ENCODE measurements around the gene SORCS2. TPM values are rescaled to one million over a fixed set of nuclear protein-coding genes. Genes with fewer than 3 reads are reported as not detected.

Gene SORCS2
- polyA plus RNA-seq, 1 donor (not counting 4 experiments of a cell fraction or from before 2014, with no cell fraction given): 0.09 TPM

GRCh38 chr4:7660176-7661039 is 468.1 kb downstream of the SORCS2 start:
- H2AFZ ChIP-seq (ENCODE audit: control insufficient read depth, low read length): no peak overlapping the region
- H3K9ac ChIP-seq (ENCODE audit: control insufficient read depth, extremely low read depth, insufficient read depth, low read length): no peak overlapping the region
- H3K4me2 ChIP-seq (ENCODE audit: control insufficient read depth, extremely low read depth, insufficient read depth, low read depth, low read length): no peak overlapping the region
- TF ChIP-seq CTCF (optimal IDR thresholded peaks at IDR 0.05 in 1 of 3, IDR thresholded peaks at IDR 0.05 in 1 of 3, conservative IDR thresholded peaks at IDR 0.05 in 1 of 3; ENCODE audit: extremely low read depth in 1 of 3, insufficient read depth in 2 of 3, low read length in 3 of 3) (no peak), EZH2 (IDR thresholded peaks at IDR 0.05; ENCODE audit: low read length) (no peak)
- no peak for DNase-seq (ENCODE audit: low read depth, low spot score)
- no peaks in the 10 kb centered on the region for H3K4me1 ChIP-seq (ENCODE audit: control insufficient read depth, extremely low read depth, insufficient read depth, low read length)
- H3K79me2 ChIP-seq (ENCODE audit: control insufficient read depth, insufficient read depth, low read length): no peaks in the 10 kb centered on the region
- H3K36me3 ChIP-seq (ENCODE audit: control insufficient read depth in 2 of 2, extremely low read depth in 1 of 2, insufficient read depth in 2 of 2, low read length in 2 of 2): no peaks in the 10 kb centered on the region
- no peaks in the 10 kb centered on the region for H4K20me1 ChIP-seq (ENCODE audit: control insufficient read depth, extremely low read depth, insufficient read depth, low read length)
- H3K4me3 ChIP-seq (ENCODE audit: control insufficient read depth in 2 of 3, extremely low read depth in 1 of 3, insufficient read depth in 2 of 3, low read depth in 1 of 3, low read length in 3 of 3): no peak overlapping the region
- no peaks in the 10 kb centered on the region for H3K27me3 ChIP-seq (ENCODE audit: control insufficient read depth, extremely low read depth, insufficient read depth, low read length)
- no peak for FAIRE-seq
- dilution Hi-C loops (cut with MboI; ENCODE audit: extremely low pct_ligation_motif_present, low sequenced_read_pairs): no loop called here
- no peaks in the 10 kb centered on the region for H3K9me3 ChIP-seq (ENCODE audit: control insufficient read depth, low read depth, low read length)
- no peak overlapping the region for H3K27ac ChIP-seq (ENCODE audit: control insufficient read depth, insufficient read depth, low read length)
- H3K9me1 ChIP-seq (ENCODE audit: control insufficient read depth, extremely low read depth, insufficient read depth, low read length): no peaks in the 10 kb centered on the region

- H3K27ac ChIP-seq (ENCODE audit: control insufficient read depth, insufficient read depth, low read length): no peak overlapping the region
- FAIRE-seq (no peak), DNase-seq (ENCODE audit: low read depth, low spot score) (no peak)
- H4K20me1 ChIP-seq (ENCODE audit: control insufficient read depth, extremely low read depth, insufficient read depth, low read length): no peaks in the 10 kb centered on the region
- TF ChIP-seq EZH2 (IDR thresholded peaks at IDR 0.05; ENCODE audit: low read length): no peak
- TF ChIP-seq CTCF (optimal IDR thresholded peaks at IDR 0.05 in 1 of 3, IDR thresholded peaks at IDR 0.05 in 1 of 3, conservative IDR thresholded peaks at IDR 0.05 in 1 of 3; ENCODE audit: extremely low read depth in 1 of 3, insufficient read depth in 2 of 3, low read length in 3 of 3): no peak
- H3K9me3 ChIP-seq (ENCODE audit: control insufficient read depth, low read depth, low read length): no peaks in the 10 kb centered on the region
- no peak overlapping the region for H2AFZ ChIP-seq (ENCODE audit: control insufficient read depth, low read length)
- no peak overlapping the region for H3K9ac ChIP-seq (ENCODE audit: control insufficient read depth, extremely low read depth, insufficient read depth, low read length)
- H3K4me1 ChIP-seq (ENCODE audit: control insufficient read depth, extremely low read depth, insufficient read depth, low read length): no peaks in the 10 kb centered on the region
- no peak overlapping the region for H3K4me2 ChIP-seq (ENCODE audit: control insufficient read depth, extremely low read depth, insufficient read depth, low read depth, low read length)
- no peak overlapping the region for H3K4me3 ChIP-seq (ENCODE audit: control insufficient read depth in 2 of 3, extremely low read depth in 1 of 3, insufficient read depth in 2 of 3, low read depth in 1 of 3, low read length in 3 of 3)
- no peaks in the 10 kb centered on the region for H3K36me3 ChIP-seq (ENCODE audit: control insufficient read depth in 2 of 2, extremely low read depth in 1 of 2, insufficient read depth in 2 of 2, low read length in 2 of 2)
- H3K9me1 ChIP-seq (ENCODE audit: control insufficient read depth, extremely low read depth, insufficient read depth, low read length): no peaks in the 10 kb centered on the region
- no peaks in the 10 kb centered on the region for H3K27me3 ChIP-seq (ENCODE audit: control insufficient read depth, extremely low read depth, insufficient read depth, low read length)
- dilution Hi-C loops (cut with MboI; ENCODE audit: extremely low pct_ligation_motif_present, low sequenced_read_pairs): no loop called here
- no peaks in the 10 kb centered on the region for H3K79me2 ChIP-seq (ENCODE audit: control insufficient read depth, insufficient read depth, low read length)
These were observed 468.9 kb downstream of the SORCS2 start for GRCh38 chr4:7661066-7661748.

Measured in keratinocyte (primary cell).